Right renal pelvis (tissue), 4 donors: ENCODE data around the gene ARG2. TPM values are rescaled to one million over a fixed set of nuclear protein-coding genes. Genes with fewer than 3 reads are reported as not detected.

Experiments
- DNase-seq, 4 donors: peaks; one replicate each; pipeline ENCODE4 v3.0.0-alpha.2; 2013; ENCODE audit warnings: low read depth in 4 of 4, low spot score in 3 of 4, missing footprints in 1 of 4
- polyA plus RNA-seq, 4 donors: library from polyadenylated mRNA; unstranded; fragments of 120-200 nt; gene quantifications; one replicate each; pipeline ENCODE4 v1.2.1, GENCODE V29; 2013; ENCODE audit not compliant: insufficient read length in 4 of 4

ARG2 gene
- polyA plus RNA-seq = 10 to 100 TPM; 10.8 to 31.7 (median 11.8) TPM

DNA sequence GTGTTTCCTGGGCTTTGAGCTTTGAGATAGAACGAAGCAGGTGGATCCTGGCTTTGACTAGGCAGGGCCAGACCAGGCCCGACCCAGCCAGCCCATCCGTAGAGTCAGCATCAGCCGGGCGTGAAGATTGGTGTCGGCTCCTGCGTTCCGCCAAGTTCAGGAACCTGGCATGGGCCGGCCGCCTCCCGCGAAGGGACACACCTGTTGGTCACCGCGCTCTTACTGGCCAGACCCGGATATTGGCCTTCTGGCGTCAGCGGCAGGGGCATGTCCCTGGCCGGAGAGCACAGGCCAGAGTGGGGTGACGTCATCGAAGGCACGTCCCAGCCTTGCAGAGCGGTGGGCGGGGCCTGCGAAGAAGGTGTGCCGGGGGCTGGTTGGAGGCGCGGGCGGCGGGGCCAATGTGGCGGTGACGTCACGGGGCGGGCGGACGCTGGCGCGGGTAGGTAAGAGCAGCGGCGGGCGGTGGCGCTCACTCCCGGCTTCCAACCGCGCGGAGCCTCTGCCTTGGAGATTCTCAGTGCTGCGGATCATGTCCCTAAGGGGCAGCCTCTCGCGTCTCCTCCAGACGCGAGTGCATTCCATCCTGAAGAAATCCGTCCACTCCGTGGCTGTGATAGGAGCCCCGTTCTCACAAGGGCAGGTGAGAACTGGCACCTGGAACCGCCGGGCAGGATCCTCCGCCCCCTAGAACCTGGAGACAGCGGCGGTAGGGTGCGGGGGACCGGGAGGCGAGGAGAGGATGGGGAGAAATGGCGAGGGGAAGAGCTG lies at the start of gene ARG2:
Gene ARG2, plus strand, starts transcription at position 475 of the 771 bp plus-strand sequence. Its CDS starts 58 bp downstream, at position 533.
- peak; percentile 85 to 87 (median 86) for DNase-seq

DNA sequence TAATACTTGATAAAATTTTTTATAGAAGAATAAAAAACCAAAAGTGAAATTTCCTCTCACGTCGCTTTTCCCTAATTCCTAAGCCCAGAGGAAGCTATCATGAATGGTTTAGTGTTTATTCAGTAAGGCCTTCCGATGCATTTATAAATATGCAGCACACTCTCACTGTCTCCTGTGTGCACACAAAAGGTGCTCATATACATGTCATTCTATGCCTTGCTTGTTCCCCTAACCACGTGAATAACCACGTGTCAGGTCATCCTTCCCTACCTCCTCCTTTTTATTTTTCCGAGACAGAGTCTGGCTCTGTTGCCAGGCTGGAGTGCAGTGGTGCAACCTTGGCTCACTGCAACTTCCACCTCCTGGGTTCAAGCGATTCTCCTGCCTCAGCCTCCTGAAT lies 49.3 kb upstream of the ARG2 start:
- DNase-seq = no peak

DNA sequence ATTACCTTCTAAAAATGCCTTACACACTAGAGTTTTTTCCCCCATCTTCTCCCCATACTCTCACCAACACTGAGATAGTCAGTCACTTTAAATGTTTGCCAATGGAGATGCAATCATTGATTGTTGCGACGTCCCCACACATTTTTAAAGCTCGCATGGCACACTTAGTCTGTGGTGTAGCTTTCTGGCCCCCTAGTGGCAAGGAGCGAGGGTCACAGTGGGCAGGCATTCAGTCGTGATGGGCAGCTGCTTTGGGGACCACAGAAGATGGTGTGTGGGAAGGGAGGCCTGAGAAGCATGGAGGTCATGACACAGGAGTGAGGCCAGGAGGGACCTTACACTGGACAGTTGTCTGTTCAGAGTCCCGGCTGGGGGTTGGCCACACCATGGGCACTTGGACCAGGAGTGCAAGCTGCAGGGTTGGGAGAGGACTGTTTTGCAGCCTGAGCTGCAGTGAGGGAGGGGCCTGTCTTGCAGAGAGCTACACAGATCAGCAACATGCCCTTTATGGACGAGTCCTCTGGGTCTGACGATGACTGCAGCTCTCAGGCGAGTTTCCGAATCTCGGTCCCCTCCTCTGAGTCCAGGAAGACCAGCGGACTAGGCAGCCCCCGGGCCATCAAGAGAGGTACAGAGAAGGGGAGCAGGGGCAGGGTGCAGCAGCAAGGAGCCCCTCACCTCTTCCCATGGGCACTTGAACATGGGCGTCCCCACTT lies 48.3 kb upstream of the ARG2 start:
- DNase-seq = peak in 1 of 4 donors; percentile 42

DNA sequence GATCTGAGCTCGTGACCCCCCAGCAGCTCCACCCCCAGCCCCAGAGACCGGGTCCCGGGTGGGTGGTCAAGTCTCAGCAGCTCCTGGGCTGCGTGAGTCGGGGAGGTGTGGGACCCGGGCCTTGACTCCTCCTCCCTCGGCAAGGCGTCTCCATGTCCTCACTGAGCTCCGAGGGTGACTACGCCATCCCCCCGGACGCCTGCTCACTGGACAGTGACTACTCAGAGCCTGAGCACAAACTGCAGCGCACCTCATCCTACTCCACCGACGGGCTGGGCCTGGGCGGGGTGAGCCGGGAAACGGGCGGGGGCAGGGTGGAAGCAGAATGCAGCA lies 47.8 kb upstream of the ARG2 start:
- no peak for DNase-seq

DNA sequence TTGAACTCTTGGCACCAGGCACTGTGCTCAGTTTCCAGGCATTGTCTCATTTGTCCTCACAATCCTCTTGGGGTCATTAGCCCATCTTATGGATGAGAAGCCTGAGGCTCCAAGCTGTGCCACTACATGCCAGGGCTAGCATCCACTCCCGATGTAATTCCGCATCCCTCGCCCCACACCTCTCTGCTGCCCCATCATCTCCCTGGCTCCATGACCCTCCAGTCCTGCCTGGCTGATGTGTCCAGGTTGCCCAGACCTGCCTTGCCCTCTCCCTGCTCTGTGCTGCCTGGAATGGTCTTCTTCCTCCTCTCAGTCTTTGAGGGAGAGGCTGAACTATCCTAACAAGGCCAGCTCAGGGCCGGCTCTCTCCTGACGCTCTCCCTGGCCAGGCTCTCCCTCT lies 47.1 kb upstream of the ARG2 start:
- DNase-seq = no peak

DNA sequence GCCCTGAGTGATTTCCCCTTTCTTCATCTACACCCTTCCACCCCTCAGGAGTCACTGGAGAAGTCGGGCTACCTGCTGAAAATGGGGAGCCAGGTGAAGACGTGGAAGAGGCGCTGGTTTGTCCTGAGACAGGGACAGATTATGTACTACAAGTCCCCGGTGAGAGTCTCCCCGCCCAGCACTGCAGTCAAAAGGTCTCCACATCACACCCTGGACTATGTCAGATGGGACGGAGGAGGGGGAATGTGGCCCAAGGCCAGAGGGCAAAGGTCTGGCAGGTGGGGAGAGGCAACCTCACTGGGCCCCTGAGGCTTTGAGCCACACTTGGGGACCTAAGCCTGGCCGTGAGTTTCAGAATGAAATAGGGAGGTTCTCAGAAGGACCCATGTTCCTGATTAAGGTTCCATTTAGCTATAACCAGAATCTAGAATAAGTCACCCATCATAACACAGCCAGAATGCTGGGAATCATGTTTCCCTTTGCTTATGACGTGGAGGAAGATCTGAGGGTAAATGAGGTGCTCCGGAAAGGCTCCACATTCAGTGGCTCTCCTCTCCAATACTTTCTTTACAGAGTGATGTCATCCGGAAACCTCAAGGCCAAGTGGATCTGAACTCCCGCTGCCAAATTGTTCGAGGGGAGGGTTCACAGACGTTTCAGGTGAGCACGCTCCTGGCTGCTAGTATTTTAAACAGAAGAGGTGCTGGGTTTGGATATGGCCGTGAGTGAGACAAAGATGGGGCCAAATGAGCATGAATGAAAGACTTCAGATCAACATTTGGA lies 46.3 kb upstream of the ARG2 start:
- DNase-seq = no peak

DNA sequence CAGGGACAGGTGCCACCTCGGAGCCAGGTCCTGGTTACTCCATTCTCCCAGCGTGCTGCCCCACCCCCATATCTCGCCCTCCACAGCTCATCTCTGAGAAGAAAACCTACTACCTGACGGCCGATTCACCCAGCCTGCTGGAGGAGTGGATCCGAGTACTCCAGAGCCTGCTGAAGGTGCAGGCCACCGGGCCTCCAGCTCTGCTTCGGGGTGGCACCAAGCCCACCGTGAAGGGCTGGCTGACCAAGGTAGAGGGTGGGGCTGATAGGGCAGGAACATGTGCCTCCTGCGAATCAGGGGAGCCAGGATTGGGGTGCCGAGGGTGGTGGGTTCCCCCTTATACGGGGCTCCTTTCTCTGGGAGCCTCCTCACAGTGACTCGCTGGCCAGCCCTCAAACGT lies 45.6 kb upstream of the ARG2 start:
- DNase-seq = no peak

DNA sequence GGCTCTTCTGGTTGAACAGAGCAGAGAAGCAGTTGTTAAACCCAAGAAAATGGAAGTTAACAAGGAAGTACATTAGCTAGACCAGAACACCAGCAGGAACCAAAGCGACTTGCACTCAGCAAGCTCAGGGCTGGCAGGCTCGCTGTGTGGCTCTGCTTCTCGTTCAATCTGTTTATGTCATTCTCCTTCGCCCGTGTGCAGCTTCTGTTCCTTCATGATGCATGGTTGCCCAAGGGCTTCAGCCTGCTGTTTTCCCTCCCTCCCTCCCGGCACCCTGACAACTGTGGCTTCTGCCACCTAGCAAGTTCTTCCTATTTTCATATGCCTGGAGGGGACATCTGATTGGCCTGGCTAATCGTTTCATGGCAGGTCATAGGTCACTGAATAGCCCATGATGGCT lies 44.9 kb upstream of the ARG2 start:
- no peak for DNase-seq

DNA sequence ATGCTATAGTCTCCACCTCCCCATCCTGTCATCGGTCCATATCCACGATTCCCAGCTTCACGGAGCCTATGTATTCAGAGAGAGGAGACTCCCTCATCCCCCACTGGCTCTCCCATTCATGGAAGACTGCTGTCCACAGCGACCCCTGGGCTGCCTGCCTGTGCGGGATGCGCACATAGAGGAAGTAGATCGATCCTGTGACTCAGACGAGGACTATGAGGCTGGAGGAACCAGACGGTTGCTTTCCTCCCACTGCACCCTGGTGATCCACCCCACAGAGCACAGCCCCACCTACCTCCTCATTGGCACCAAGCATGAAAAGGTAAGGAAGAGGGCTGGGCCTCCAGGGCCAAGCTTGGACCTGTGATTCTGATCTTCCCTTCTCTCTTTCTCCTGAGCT lies 44.0 kb upstream of the ARG2 start:
- no peak for DNase-seq

DNA sequence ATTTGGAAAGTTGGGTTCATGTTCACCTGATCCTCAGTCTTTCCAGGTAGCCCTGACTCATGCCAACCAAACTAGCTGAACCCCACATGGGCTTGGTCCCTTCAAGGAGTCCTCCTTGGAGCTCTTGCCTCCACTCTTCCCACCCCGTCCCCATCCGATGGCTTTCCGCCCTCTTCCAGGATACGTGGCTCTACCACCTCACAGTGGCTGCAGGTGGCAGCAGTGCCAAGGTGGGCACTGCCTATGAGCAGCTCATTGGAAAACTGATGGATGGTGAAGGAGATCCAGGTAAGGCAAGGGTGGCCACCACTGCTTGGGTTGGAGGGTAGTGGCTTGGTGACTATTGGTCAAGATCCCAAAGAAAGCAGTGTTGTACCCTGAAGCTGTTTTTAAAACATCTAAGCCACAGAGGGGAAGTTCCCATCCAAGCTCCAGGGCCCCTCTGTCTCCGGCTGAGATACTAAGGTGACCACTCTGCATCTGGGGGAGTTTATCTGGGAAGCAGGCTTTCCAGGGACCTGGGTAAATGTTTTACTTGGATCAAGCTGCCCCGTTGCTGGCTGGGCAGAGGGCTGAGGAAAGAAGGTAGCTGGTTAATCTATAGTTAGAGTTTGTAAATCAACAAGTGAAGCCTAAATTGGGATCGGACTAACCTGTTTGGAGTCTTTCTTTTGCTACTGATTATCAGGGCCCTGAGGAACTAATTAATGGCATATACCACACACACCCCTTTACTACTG lies 43.3 kb upstream of the ARG2 start:
- no peak for DNase-seq

DNA sequence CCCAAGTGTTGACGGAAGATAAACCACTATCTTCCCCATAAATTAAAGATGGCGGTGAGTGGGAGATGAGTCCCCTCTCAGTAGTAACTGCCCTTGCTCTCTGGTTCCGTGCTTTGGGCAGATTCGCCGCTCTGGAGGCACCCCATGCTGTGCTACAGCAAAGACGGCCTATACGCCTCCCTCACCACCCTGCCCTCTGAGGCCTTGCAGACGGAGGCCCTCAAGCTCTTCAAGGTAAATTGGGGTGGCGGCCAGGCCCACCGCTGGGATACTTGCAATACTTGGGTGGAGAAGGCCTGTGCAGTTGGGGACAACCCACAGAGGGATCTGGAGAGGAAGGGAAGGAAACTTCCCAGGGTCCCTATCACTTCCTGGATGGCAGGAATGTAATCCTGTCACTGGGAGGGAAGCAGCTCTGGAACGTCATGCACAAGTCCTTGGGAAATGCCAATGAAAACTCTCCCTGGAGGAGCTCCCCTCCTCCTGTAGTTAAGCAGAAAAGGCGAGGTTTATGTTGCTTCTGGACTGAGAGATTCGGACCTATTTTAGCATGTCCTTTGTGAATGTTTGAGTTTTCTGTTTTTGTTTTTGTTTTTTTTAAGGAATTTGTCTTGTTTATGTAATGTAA lies 42.4 kb upstream of the ARG2 start:
- no peak for DNase-seq

DNA sequence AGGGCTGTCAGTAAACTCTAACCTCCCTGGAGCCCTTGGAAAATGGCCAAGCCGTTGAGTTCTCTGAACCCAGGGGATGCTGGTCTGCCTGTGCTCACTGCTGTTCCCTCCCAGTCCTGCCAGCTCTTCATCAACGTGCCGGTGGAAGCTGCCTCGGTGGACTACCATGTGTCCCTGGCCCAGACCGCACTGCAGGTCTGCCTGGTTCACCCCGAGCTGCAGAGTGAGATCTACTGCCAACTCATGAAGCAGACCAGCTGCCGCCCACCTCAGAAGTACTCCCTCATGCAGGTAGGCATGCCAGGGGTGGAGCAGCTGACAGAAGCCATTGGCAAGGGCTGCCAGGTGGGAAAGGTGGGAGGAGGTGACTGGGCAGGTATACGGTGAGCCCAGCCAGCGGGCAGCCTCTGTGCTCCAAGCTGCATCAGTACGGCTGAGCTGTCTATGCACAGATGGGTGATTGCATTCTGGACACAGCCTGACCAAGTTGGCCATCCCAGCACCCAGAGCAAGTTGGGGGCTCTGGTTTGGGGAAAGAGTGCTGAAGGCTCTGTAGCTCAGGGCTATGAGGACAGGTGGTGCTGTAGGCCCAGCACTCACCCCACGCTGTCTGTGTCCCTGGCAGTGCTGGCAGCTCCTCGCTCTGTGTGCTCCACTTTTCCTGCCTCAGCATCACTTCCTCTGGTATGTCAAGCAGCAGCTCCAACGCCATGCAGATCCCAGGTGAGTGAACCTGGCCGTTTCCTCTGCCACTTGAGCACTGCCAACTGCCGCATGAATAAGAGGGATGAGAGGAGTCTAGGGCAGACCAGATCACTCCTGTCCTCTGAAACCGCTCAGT lies 41.6 kb upstream of the ARG2 start:
- DNase-seq = no peak

DNA sequence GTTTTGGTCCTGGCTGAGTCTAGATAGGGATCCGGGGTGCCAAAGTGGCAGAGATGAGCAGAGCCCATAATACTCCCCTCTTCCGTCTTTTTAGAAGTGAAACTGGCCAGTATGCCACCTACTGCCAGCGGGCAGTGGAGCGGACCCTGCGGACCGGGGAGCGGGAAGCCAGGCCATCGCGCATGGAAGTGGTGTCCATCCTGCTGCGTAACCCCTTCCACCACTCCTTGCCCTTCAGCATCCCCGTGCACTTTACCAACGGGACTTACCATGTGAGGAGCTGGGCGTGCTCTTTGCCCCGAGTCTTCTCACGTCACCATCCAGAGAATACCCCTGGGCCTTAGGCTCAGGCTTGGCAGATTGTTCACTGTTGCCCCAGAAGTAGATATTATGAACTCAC lies 40.7 kb upstream of the ARG2 start:
- DNase-seq = no peak

DNA sequence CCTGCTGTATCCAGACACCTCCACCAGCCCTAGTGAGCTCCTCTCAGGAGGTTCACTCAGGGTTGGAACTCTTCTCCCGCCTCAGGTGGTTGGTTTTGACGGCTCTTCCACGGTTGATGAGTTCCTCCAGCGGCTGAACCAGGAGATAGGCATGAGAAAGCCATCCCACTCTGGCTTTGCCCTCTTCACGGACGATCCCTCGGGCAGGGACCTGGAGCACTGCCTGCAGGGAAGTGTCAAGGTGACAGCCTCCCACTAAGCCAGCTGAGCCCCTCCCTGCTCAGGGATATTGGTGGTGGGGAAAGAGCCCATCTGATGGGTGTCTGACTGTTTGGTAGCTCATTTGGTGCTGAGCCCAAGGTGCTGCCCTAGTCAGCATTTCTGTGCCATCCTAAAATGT lies 40.1 kb upstream of the ARG2 start:
- no peak for DNase-seq

DNA sequence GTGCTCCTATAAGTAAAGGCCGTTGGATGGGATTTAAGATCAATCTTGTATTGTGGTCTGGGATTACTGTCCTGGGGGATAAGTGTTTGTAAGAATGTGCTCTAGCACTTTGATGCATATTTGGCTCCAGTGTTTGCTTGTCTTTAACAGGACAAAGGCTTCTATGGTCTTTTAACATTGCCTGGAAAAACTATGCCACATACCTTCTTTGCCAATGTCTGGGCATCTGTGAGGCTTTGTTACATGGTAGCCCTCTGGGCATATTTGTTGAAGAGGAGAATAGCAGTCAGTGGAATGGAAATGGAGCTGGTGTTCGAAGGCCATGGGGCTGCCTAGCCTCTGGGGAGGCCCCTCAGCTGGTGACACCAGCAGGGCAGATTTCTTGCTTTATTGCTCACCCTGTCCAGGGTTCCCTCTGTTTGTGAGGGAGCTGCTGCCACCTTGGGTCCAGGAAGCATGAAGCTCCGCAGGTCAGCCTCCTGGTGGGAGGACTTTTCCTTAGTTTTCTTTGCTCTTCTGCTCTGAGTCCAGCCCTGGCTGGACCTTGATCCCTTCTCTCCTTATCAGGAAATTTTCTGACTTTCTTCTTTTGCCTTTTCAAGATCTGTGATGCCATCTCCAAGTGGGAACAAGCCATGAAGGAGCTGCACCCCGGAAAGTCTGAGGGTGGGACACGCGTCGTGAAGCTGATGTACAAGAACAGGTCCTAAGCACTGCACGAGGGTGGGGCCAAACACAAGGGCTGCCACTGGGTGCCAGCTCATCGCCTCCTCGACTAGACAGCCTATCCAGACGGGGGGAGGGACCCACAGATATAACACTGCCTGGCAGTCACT lies 39.2 kb upstream of the ARG2 start:
- DNase-seq = no peak

DNA sequence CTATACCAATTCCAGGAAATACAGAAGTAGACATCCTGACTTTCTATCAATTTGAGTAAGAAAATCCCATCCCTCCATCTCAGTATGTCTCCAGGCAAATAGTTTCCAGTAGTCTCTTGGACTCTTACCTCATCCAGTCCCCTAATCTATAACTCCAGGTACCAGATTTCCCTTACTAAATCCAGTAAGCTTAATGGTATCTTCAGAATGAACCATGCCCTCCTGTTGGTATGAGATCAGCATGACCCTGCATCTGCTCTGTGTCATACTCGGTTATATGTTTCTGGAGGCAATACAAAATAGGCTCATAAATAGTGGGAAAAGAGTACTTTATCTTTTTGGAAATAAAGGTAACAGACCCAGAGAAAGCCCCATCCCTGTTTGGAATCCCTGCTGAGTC lies 38.1 kb upstream of the ARG2 start:
- DNase-seq = no peak

DNA sequence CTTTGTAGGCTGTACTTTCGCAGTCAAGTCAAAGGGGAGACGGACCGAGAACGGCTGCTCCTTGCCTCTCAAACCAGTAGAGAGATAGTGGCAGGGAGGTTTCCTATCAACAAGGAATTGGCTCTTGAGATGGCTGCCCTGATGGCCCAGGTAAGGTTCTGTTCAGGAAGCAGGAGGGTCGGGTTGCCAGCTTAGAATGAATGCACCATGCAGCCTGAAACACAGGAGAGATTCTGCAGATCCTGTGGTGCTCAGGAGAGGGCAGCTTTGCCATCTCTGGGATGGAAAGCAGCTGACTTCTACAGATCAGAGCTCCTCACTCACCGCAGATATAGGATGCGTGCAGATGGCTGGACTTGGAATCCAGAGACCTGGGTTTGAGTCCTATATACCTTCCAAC lies 37.7 kb upstream of the ARG2 start:
- no peak for DNase-seq
